Measurements from ENCODE around the gene NCL.

NCL gene

GRCh38 chr2:231463698-231464575 lies at the start of gene NCL:
Gene NCL (minus strand): TSS chr2:231464484. CDS start chr2:231464353, 131 bp downstream.
- peak; percentile 82 to 97 (median 96) for DNase-seq

GRCh38 chr2:231513746-231514224 lies 49.5 kb upstream of the NCL start:
- DNase-seq, result no peak

GRCh38 chr2:231512222-231512621 lies 47.9 kb upstream of the NCL start:
- DNase-seq, result peak in 1 of 3 experiments; percentile 21

- no peak for DNase-seq
These were observed 39.5 kb upstream of the NCL start for GRCh38 chr2:231503766-231504165.

GRCh38 chr2:231502596-231502995 lies 38.3 kb upstream of the NCL start:
- DNase-seq, result no peak

GRCh38 chr2:231497651-231498050 lies 33.4 kb upstream of the NCL start:
- DNase-seq, result no peak

GRCh38 chr2:231494669-231495068 lies 30.4 kb upstream of the NCL start:
- DNase-seq, result no peak

- no peak for DNase-seq
These were observed 26.5 kb upstream of the NCL start for GRCh38 chr2:231490801-231491200.

- DNase-seq, result no peak
These were observed 25.7 kb upstream of the NCL start for GRCh38 chr2:231489990-231490389.

GRCh38 chr2:231488331-231488730 lies 24.0 kb upstream of the NCL start:
- no peak for DNase-seq

- no peak for DNase-seq
These were observed 22.7 kb upstream of the NCL start for GRCh38 chr2:231486851-231487596.

GRCh38 chr2:231483398-231484329 lies 19.4 kb upstream of the NCL start:
- no peak for DNase-seq

GRCh38 chr2:231482806-231483391 lies 18.6 kb upstream of the NCL start:
- DNase-seq, result peak; percentile 5 to 27 (median 11)

GRCh38 chr2:231480781-231481180 lies 16.5 kb upstream of the NCL start:
- no peak for DNase-seq

- no peak for DNase-seq
These were observed 15.2 kb upstream of the NCL start for GRCh38 chr2:231479455-231479854.

GRCh38 chr2:231476920-231477319 lies 12.6 kb upstream of the NCL start:
- no peak for DNase-seq

- no peak for DNase-seq
These were observed 11.7 kb upstream of the NCL start for GRCh38 chr2:231475965-231476364.

- no peak for DNase-seq
These were observed 8.5 kb upstream of the NCL start for GRCh38 chr2:231472816-231473215.

GRCh38 chr2:231470246-231470900 lies 6.1 kb upstream of the NCL start:
- DNase-seq, result no peak

GRCh38 chr2:231469583-231469950 lies 5.3 kb upstream of the NCL start:
- no peak for DNase-seq

GRCh38 chr2:231467613-231468530 lies 3.6 kb upstream of the NCL start:
- no peak for DNase-seq

All from NCI-H1417 (cell line).